Activated CD8-positive, alpha-beta memory T cell treated with anti-CD3 and anti-CD28 coated beads, Interleukin-2, amount 10 ng/mL, durations not matched to agents 7 days and 5 days (primary cell): Measurements from ENCODE around the gene PLTP. TPM values are rescaled to one million over a fixed set of nuclear protein-coding genes. Genes with fewer than 3 reads are reported as not detected.
"Not testable (repeated sequence)": the region's sequence is repeated elsewhere in the genome, so short reads cannot be mapped to it uniquely, and the experiment has no call there.

ENCODE experiments used
- ATAC-seq: fragments of 150-1000 bp; cut with Tn5 transposase; one replicate; pipeline ENCODE4 v1.10.0; 2021; ENCODE audit warnings: moderate library complexity
- CTCF ChIA-PET: fragments of 350-600 bp; sonication (Branson Sonifier 250); formaldehyde crosslinking; loops from one replicate; lab custom pipeline; 2021; ENCODE audit warnings: antibody characterized with exemption; lab: Charles Lee
- DNase-seq: peaks from one replicate; pipeline ENCODE4 v3.0.0-alpha.2; 2020
- H3K27ac Mint-ChIP-seq: one replicate; pipeline ENCODE4 v1.8.0; 2021; ENCODE audit warnings: mild to moderate bottlenecking, mixed read lengths
- H3K27me3 Mint-ChIP-seq: one replicate; pipeline ENCODE4 v1.8.0; 2021; ENCODE audit warnings: mixed read lengths
- H3K36me3 Mint-ChIP-seq: one replicate; pipeline ENCODE4 v1.8.0; 2021; ENCODE audit warnings: mild to moderate bottlenecking, mixed read lengths
- H3K4me1 Mint-ChIP-seq: one replicate; pipeline ENCODE4 v1.8.0; 2021; ENCODE audit warnings: mixed read lengths
- H3K4me3 Mint-ChIP-seq: one replicate; pipeline ENCODE4 v1.8.0; 2021; ENCODE audit warnings: mild to moderate bottlenecking, moderate library complexity, mixed read lengths
- H3K9me3 Mint-ChIP-seq: one replicate; pipeline ENCODE4 v1.8.0; 2022; ENCODE audit warnings: low read depth, mixed read lengths
- total RNA-seq, 2 experiments: library from RNA; stranded (reverse); gene quantifications; one replicate each; pipeline ENCODE4 v1.2.3, GENCODE V29; 2021

Gene PLTP
- total RNA-seq, 2 experiments from 2014 or later: 3.2 to 3.3 TPM

GRCh38 chr20:45886590-45887345 is 25.2 kb downstream of the PLTP start:
- H3K27me3 Mint-ChIP-seq: peaks cover 8% of the 10 kb centered on the region
- no peak overlapping the region for H3K27ac Mint-ChIP-seq
- peaks cover 36% of the 10 kb centered on the region for H3K4me1 Mint-ChIP-seq
- ATAC-seq: no peak
- no peak overlapping the region for H3K4me3 Mint-ChIP-seq
- no peak for DNase-seq
- H3K36me3 Mint-ChIP-seq: peaks cover 15% of the 10 kb centered on the region
- no peaks in the 10 kb centered on the region for H3K9me3 Mint-ChIP-seq
- CTCF ChIA-PET: interaction anchor here (0.7 kb wide), 1 partner anchor 116 kb away, joined by 3 read pairs; no protein-coding TSS in a partner anchor

GRCh38 chr20:45883100-45883469 is 28.9 kb downstream of the PLTP start:
- Mint-ChIP-seq H3K27ac (peak overlapping the region; percentile 16), H3K36me3 (peaks cover 16% of the 10 kb centered on the region), H3K27me3 (peaks cover 8% of the 10 kb centered on the region), H3K9me3 (no peaks in the 10 kb centered on the region), H3K4me3 (no peak overlapping the region), H3K4me1 (peaks cover 42% of the 10 kb centered on the region)
- DNase-seq (no peak), ATAC-seq (no peak)
- CTCF ChIA-PET: interaction anchor here (0.8 to 1.4 kb wide), 4 partner anchors 22 to 140 kb away, joined by 3 to 4 read pairs (median 3); no protein-coding TSS in a partner anchor

- peak overlapping the region; percentile 16 for H3K27ac Mint-ChIP-seq
- no peak for DNase-seq
- H3K27me3 Mint-ChIP-seq: peaks cover 8% of the 10 kb centered on the region
- H3K4me1 Mint-ChIP-seq: peaks cover 42% of the 10 kb centered on the region
- ATAC-seq: no peak
- H3K36me3 Mint-ChIP-seq: peaks cover 16% of the 10 kb centered on the region
- peak overlapping the region; percentile 4 for H3K4me3 Mint-ChIP-seq
- CTCF ChIA-PET: interaction anchor here (0.8 to 1.8 kb wide), 4 partner anchors 21 to 111 kb away, joined by 3 to 5 read pairs (median 4); no protein-coding TSS in a partner anchor
- H3K9me3 Mint-ChIP-seq: no peaks in the 10 kb centered on the region
Measured at GRCh38 chr20:45882469-45883099, 29.4 kb downstream of the PLTP start.

- DNase-seq: peak; percentile 99
- H3K4me1 Mint-ChIP-seq: peaks cover 42% of the 10 kb centered on the region
- peaks cover 22% of the 10 kb centered on the region for H3K36me3 Mint-ChIP-seq
- peak; percentile 99 for ATAC-seq
- H3K9me3 Mint-ChIP-seq: no peaks in the 10 kb centered on the region
- CTCF ChIA-PET: interaction anchor here (0.6 to 2.2 kb wide), 11 partner anchors 8 to 141 kb away, joined by 3 to 8 read pairs (median 3); partner anchors contain the start of genes CTSA and NEURL2
- peak within 1 kb of the TSS; percentile 78 for H3K4me3 Mint-ChIP-seq
- H3K27me3 Mint-ChIP-seq: peaks cover 8% of the 10 kb centered on the region
- H3K27ac Mint-ChIP-seq: peak within 1 kb of the TSS; percentile 61
Measured at GRCh38 chr20:45880988-45881788, 30.8 kb downstream of the PLTP start, which contains the start of gene ZSWIM1. ZSWIM1 (plus strand) TSS chr20:45881227; CDS start chr20:45882593, 1,366 bp downstream.

- CTCF ChIA-PET: interaction anchor here (1.1 kb wide), 1 partner anchor 12 kb away, joined by 7 read pairs; no protein-coding TSS in a partner anchor
- ATAC-seq: no peak
Measured at GRCh38 chr20:45878076-45878761, 33.7 kb downstream of the PLTP start.

GRCh38 chr20:45874576-45874975 is 37.4 kb downstream of the PLTP start:
- Mint-ChIP-seq H3K27me3 (no peaks in the 10 kb centered on the region), H3K4me1 (peaks cover 6% of the 10 kb centered on the region), H3K4me3 (no peak overlapping the region), H3K36me3 (peaks cover 8% of the 10 kb centered on the region), H3K9me3 (no peaks in the 10 kb centered on the region), H3K27ac (no peak overlapping the region)
- CTCF ChIA-PET: interaction anchor here (0.7 kb wide), 2 partner anchors 17 to 73 kb away, joined by 3 to 4 read pairs; partner anchors contain the start of genes ACOT8 and ZSWIM3
- ATAC-seq: no peak
- no peak for DNase-seq

More at GRCh38 chr20:45878076-45878761, 33.7 kb downstream of the PLTP start:
- Mint-ChIP-seq H3K4me1 (peaks cover 27% of the 10 kb centered on the region), H3K36me3 (peaks cover 14% of the 10 kb centered on the region), H3K4me3 (no peak overlapping the region), H3K27ac (no peak overlapping the region), H3K9me3 (no peaks in the 10 kb centered on the region), H3K27me3 (peaks cover 8% of the 10 kb centered on the region)
- no peak for DNase-seq

GRCh38 chr20:45874104-45874481 is 37.9 kb downstream of the PLTP start:
- H3K36me3 Mint-ChIP-seq, H3K9me3 Mint-ChIP-seq, H3K27me3 Mint-ChIP-seq, DNase-seq, H3K4me1 Mint-ChIP-seq, ATAC-seq, H3K4me3 Mint-ChIP-seq, H3K27ac Mint-ChIP-seq: not testable (repeated sequence)
- CTCF ChIA-PET: interaction anchor here (0.7 kb wide), 1 partner anchor 17 kb away, joined by 3 read pairs; the partner anchor contains the start of genes ACOT8 and ZSWIM3

GRCh38 chr20:45873409-45874103 is 38.4 kb downstream of the PLTP start:
- CTCF ChIA-PET: interaction anchor here (1.2 kb wide), 1 partner anchor 15 kb away, joined by 3 read pairs; no protein-coding TSS in a partner anchor
- DNase-seq (no peak), ATAC-seq (no peak)
- Mint-ChIP-seq H3K4me3 (no peak overlapping the region), H3K4me1 (peaks cover 6% of the 10 kb centered on the region), H3K27me3 (no peaks in the 10 kb centered on the region), H3K36me3 (peaks cover 8% of the 10 kb centered on the region), H3K27ac (no peak overlapping the region), H3K9me3 (no peaks in the 10 kb centered on the region)

- no peak overlapping the region for H3K4me3 Mint-ChIP-seq
- H3K27ac Mint-ChIP-seq: no peak overlapping the region
- DNase-seq: no peak
- no peaks in the 10 kb centered on the region for H3K27me3 Mint-ChIP-seq
- peaks cover 8% of the 10 kb centered on the region for H3K36me3 Mint-ChIP-seq
- CTCF ChIA-PET: interaction anchor here (1.2 kb wide), 1 partner anchor 14 kb away, joined by 3 read pairs; no protein-coding TSS in a partner anchor
- H3K9me3 Mint-ChIP-seq: no peaks in the 10 kb centered on the region
- ATAC-seq: no peak
- peaks cover 7% of the 10 kb centered on the region for H3K4me1 Mint-ChIP-seq
Measured at GRCh38 chr20:45872626-45873025, 39.3 kb downstream of the PLTP start.

GRCh38 chr20:45867819-45868176 is 44.2 kb downstream of the PLTP start:
- CTCF ChIA-PET: no interaction called here
- no peak overlapping the region for H3K27ac Mint-ChIP-seq
- H3K4me3 Mint-ChIP-seq: no peak overlapping the region
- peaks cover 6% of the 10 kb centered on the region for H3K36me3 Mint-ChIP-seq
- no peak for DNase-seq
- no peaks in the 10 kb centered on the region for H3K27me3 Mint-ChIP-seq
- H3K9me3 Mint-ChIP-seq: no peaks in the 10 kb centered on the region
- H3K4me1 Mint-ChIP-seq: peaks cover 3% of the 10 kb centered on the region
- no peak for ATAC-seq

GRCh38 chr20:45867136-45867818 is 44.7 kb downstream of the PLTP start:
- CTCF ChIA-PET: no interaction called here
- H3K36me3 Mint-ChIP-seq: peaks cover 3% of the 10 kb centered on the region
- peaks cover 3% of the 10 kb centered on the region for H3K4me1 Mint-ChIP-seq
- ATAC-seq: no peak
- no peaks in the 10 kb centered on the region for H3K27me3 Mint-ChIP-seq
- H3K27ac Mint-ChIP-seq: no peak overlapping the region
- no peaks in the 10 kb centered on the region for H3K9me3 Mint-ChIP-seq
- no peak for DNase-seq
- H3K4me3 Mint-ChIP-seq: no peak overlapping the region
